GM23338 (cell line): ENCODE results near the gene BRD7. TPM values are rescaled to one million over a fixed set of nuclear protein-coding genes. Genes with fewer than 3 reads are reported as not detected.

Source experiments
- ATAC-seq: fragments of 200-7000 bp; cut with Tn5 transposase; 3 replicates; pipeline ENCODE4 v1.9.1; 2020
- DNase-seq: peaks from one replicate; pipeline ENCODE4 v3.0.0-alpha.2; 2015; ENCODE audit warnings: low spot score
- H2AFZ ChIP-seq: fragments of 200-600 bp; sonication (generic); 2 replicates; pipeline ENCODE4 v1.8.0; 2016; ENCODE audit warnings: antibody characterized with exemption, mild to moderate bottlenecking, moderate library complexity
- H3F3A ChIP-seq: fragments of 200-600 bp; sonication (generic); replicated peaks from 2 replicates; pipeline ENCODE4 v1.8.0; 2017; ENCODE audit warnings: antibody characterized with exemption, mixed run types, low read depth
- H3K27ac ChIP-seq: fragments of 200-600 bp; sonication (generic); 2 replicates; pipeline ENCODE4 v1.6.1; 2016; ENCODE audit warnings: low read depth
- H3K27me3 ChIP-seq: fragments of 200-600 bp; sonication (generic); 2 replicates; pipeline ENCODE4 v1.8.0; 2016; ENCODE audit warnings: mild to moderate bottlenecking, mixed run types, moderate library complexity; ENCODE audit not compliant: insufficient read depth
- H3K36me3 ChIP-seq: fragments of 200-600 bp; sonication (generic); 2 replicates; pipeline ENCODE4 v1.8.0; 2016; ENCODE audit warnings: mild to moderate bottlenecking; ENCODE audit not compliant: insufficient read depth
- H3K4me1 ChIP-seq: fragments of 200-600 bp; sonication (generic); 2 replicates; pipeline ENCODE4 v1.8.0; 2016; ENCODE audit warnings: mild to moderate bottlenecking, moderate library complexity; ENCODE audit not compliant: insufficient read depth
- H3K4me2 ChIP-seq: fragments of 200-600 bp; sonication (generic); 2 replicates; pipeline ENCODE4 v1.7.1; 2017; ENCODE audit warnings: mixed run types
- H3K4me3 ChIP-seq: fragments of 200-600 bp; sonication (generic); 2 replicates; pipeline ENCODE4 v1.6.1; 2016; ENCODE audit warnings: mixed run types
- H3K79me2 ChIP-seq: fragments of 200-600 bp; sonication (generic); replicated peaks from 2 replicates; pipeline ENCODE4 v1.8.0; 2017; ENCODE audit warnings: mild to moderate bottlenecking; ENCODE audit not compliant: insufficient read depth
- H3K9me2 ChIP-seq: fragments of 200-600 bp; sonication (generic); 2 replicates; pipeline ENCODE4 v1.8.0; 2017; ENCODE audit not compliant: insufficient read depth
- H4K20me1 ChIP-seq: fragments of 200-600 bp; sonication (generic); replicated peaks from 2 replicates; pipeline ENCODE4 v1.8.0; 2017; ENCODE audit warnings: mild to moderate bottlenecking; ENCODE audit not compliant: insufficient read depth
- H3K27ac Mint-ChIP-seq: 2 replicates; pipeline ENCODE4 v1.8.0; 2020; ENCODE audit warnings: inconsistent platforms, mild to moderate bottlenecking, moderate library complexity, mixed read lengths
- H3K27me3 Mint-ChIP-seq: 3 replicates; pipeline ENCODE4 v1.8.0; 2022; ENCODE audit warnings: low read depth, mild to moderate bottlenecking, moderate library complexity, mixed read lengths, inconsistent platforms; ENCODE audit not compliant: insufficient read depth, poor library complexity
- H3K36me3 Mint-ChIP-seq: 3 replicates; pipeline ENCODE4 v1.8.0; 2021; ENCODE audit warnings: low read depth, mild to moderate bottlenecking, inconsistent platforms, moderate library complexity, mixed read lengths
- H3K4me1 Mint-ChIP-seq: 3 replicates; pipeline ENCODE4 v1.8.0; 2020; ENCODE audit warnings: mild to moderate bottlenecking, inconsistent platforms, mixed read lengths
- H3K4me3 Mint-ChIP-seq: 3 replicates; pipeline ENCODE4 v1.8.0; 2021; ENCODE audit warnings: moderate library complexity, mild to moderate bottlenecking, inconsistent platforms, mixed read lengths
- H3K9me3 Mint-ChIP-seq: 3 replicates; pipeline ENCODE4 v1.8.0; 2020; ENCODE audit warnings: moderate library complexity, mild to moderate bottlenecking, inconsistent platforms, mixed read lengths
- CREB1 ChIP-seq: fragments of 250-450 bp; sonication (Bioruptor Pico); IDR thresholded peaks from 2 replicates; pipeline ENCODE4 v1.5.0; 2020; ENCODE audit warnings: low read depth, mild to moderate bottlenecking, moderate library complexity
- CTCF ChIP-seq, 2 experiments: fragments of 200-600 bp in 1 of 2; sonication (generic) in 1 of 2; conservative IDR thresholded peaks; 2 replicates each; pipeline versions ENCODE4 v1.5.1 to v1.6.1; 2016 to 2017; ENCODE audit warnings: antibody characterized with exemption in 2 of 2, low read depth in 2 of 2, mild to moderate bottlenecking in 2 of 2, moderate library complexity in 1 of 2
- ETS1 ChIP-seq: IDR thresholded peaks from 2 replicates; pipeline ENCODE4 v1.6.1; 2016; ENCODE audit warnings: antibody characterized with exemption
- JUNB ChIP-seq: IDR thresholded peaks from one replicate; pipeline ENCODE4 v1.6.1; 2016; ENCODE audit warnings: antibody characterized with exemption; ENCODE audit not compliant: unreplicated experiment
- NANOG ChIP-seq: IDR thresholded peaks from 2 replicates; pipeline ENCODE4 v1.6.1; 2016; ENCODE audit warnings: antibody characterized with exemption, borderline replicate concordance
- STAT1 ChIP-seq: IDR thresholded peaks from one replicate; pipeline ENCODE4 v1.6.1; 2016; ENCODE audit warnings: antibody characterized with exemption; ENCODE audit not compliant: unreplicated experiment
- ZNF331 ChIP-seq: fragments of 250-450 bp; sonication (Bioruptor Pico); IDR thresholded peaks from 2 replicates; pipeline ENCODE4 v1.5.0; 2020; ENCODE audit warnings: low read depth, mild to moderate bottlenecking, moderate library complexity
- polyA plus RNA-seq: library from polyadenylated mRNA; unstranded; fragments of >200 nt; fragmentation: Nextera tagmentation; extraction: Ambion mirVana; gene quantifications from 2 replicates; pipeline ENCODE4 v1.2.1, GENCODE V29; 2016
- total RNA-seq: library from RNA; depleted of rRNA; stranded (reverse); fragments of >200 nt; shearing (Covaris generic); gene quantifications from 2 replicates; pipeline ENCODE4 v1.2.3, GENCODE V29; 2014
- TF ChIP-seq, protein P1 (sequence below): IDR thresholded peaks from one replicate; pipeline ENCODE4 v1.6.1; 2018; ENCODE audit warnings: antibody characterized with exemption; ENCODE audit not compliant: unreplicated experiment
- TF ChIP-seq, protein P2 (sequence below): fragments of 250-450 bp; sonication (Bioruptor Pico); IDR thresholded peaks from 2 replicates; pipeline ENCODE4 v1.5.0; 2020; ENCODE audit warnings: mild to moderate bottlenecking, moderate library complexity

The BRD7 gene
- total and polyA plus RNA-seq, 2 experiments from 2014 or later: 93.0 to 149 TPM

- Mint-ChIP-seq H3K4me1 (no peaks in the 10 kb centered on the region), H3K27me3 (peaks cover 19% of the 10 kb centered on the region), H3K27ac (no peak overlapping the region), H3K4me3 (no peak overlapping the region), H3K9me3 (no peaks in the 10 kb centered on the region), H3K36me3 (no peaks in the 10 kb centered on the region; the same call in 2 of the 3 replicates)
- no peak overlapping the region for H2AFZ ChIP-seq
- H3K4me2 ChIP-seq: no peak overlapping the region
- no peaks in the 10 kb centered on the region for H3F3A ChIP-seq
- no peak overlapping the region for H3K27ac ChIP-seq
- no peak for DNase-seq
- H3K9me2 ChIP-seq: no peaks in the 10 kb centered on the region
- no peaks in the 10 kb centered on the region for H3K4me1 ChIP-seq
- no peaks in the 10 kb centered on the region for H3K27me3 ChIP-seq
- no peaks in the 10 kb centered on the region for H4K20me1 ChIP-seq
- TF ChIP-seq ETS1 (no peak), CTCF (conservative IDR thresholded peaks at IDR 0.05; ENCODE audit: low read depth in 2 of 2) (no peak), CREB1 (CRISPR knock-in tag) (no peak), JUNB (no peak), STAT1 (no peak), ZNF331 (CRISPR knock-in tag) (no peak), NANOG (no peak)
- TF ChIP-seq, protein P1, sequence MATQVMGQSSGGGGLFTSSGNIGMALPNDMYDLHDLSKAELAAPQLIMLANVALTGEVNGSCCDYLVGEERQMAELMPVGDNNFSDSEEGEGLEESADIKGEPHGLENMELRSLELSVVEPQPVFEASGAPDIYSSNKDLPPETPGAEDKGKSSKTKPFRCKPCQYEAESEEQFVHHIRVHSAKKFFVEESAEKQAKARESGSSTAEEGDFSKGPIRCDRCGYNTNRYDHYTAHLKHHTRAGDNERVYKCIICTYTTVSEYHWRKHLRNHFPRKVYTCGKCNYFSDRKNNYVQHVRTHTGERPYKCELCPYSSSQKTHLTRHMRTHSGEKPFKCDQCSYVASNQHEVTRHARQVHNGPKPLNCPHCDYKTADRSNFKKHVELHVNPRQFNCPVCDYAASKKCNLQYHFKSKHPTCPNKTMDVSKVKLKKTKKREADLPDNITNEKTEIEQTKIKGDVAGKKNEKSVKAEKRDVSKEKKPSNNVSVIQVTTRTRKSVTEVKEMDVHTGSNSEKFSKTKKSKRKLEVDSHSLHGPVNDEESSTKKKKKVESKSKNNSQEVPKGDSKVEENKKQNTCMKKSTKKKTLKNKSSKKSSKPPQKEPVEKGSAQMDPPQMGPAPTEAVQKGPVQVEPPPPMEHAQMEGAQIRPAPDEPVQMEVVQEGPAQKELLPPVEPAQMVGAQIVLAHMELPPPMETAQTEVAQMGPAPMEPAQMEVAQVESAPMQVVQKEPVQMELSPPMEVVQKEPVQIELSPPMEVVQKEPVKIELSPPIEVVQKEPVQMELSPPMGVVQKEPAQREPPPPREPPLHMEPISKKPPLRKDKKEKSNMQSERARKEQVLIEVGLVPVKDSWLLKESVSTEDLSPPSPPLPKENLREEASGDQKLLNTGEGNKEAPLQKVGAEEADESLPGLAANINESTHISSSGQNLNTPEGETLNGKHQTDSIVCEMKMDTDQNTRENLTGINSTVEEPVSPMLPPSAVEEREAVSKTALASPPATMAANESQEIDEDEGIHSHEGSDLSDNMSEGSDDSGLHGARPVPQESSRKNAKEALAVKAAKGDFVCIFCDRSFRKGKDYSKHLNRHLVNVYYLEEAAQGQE: no peak
- TF ChIP-seq, protein P2, sequence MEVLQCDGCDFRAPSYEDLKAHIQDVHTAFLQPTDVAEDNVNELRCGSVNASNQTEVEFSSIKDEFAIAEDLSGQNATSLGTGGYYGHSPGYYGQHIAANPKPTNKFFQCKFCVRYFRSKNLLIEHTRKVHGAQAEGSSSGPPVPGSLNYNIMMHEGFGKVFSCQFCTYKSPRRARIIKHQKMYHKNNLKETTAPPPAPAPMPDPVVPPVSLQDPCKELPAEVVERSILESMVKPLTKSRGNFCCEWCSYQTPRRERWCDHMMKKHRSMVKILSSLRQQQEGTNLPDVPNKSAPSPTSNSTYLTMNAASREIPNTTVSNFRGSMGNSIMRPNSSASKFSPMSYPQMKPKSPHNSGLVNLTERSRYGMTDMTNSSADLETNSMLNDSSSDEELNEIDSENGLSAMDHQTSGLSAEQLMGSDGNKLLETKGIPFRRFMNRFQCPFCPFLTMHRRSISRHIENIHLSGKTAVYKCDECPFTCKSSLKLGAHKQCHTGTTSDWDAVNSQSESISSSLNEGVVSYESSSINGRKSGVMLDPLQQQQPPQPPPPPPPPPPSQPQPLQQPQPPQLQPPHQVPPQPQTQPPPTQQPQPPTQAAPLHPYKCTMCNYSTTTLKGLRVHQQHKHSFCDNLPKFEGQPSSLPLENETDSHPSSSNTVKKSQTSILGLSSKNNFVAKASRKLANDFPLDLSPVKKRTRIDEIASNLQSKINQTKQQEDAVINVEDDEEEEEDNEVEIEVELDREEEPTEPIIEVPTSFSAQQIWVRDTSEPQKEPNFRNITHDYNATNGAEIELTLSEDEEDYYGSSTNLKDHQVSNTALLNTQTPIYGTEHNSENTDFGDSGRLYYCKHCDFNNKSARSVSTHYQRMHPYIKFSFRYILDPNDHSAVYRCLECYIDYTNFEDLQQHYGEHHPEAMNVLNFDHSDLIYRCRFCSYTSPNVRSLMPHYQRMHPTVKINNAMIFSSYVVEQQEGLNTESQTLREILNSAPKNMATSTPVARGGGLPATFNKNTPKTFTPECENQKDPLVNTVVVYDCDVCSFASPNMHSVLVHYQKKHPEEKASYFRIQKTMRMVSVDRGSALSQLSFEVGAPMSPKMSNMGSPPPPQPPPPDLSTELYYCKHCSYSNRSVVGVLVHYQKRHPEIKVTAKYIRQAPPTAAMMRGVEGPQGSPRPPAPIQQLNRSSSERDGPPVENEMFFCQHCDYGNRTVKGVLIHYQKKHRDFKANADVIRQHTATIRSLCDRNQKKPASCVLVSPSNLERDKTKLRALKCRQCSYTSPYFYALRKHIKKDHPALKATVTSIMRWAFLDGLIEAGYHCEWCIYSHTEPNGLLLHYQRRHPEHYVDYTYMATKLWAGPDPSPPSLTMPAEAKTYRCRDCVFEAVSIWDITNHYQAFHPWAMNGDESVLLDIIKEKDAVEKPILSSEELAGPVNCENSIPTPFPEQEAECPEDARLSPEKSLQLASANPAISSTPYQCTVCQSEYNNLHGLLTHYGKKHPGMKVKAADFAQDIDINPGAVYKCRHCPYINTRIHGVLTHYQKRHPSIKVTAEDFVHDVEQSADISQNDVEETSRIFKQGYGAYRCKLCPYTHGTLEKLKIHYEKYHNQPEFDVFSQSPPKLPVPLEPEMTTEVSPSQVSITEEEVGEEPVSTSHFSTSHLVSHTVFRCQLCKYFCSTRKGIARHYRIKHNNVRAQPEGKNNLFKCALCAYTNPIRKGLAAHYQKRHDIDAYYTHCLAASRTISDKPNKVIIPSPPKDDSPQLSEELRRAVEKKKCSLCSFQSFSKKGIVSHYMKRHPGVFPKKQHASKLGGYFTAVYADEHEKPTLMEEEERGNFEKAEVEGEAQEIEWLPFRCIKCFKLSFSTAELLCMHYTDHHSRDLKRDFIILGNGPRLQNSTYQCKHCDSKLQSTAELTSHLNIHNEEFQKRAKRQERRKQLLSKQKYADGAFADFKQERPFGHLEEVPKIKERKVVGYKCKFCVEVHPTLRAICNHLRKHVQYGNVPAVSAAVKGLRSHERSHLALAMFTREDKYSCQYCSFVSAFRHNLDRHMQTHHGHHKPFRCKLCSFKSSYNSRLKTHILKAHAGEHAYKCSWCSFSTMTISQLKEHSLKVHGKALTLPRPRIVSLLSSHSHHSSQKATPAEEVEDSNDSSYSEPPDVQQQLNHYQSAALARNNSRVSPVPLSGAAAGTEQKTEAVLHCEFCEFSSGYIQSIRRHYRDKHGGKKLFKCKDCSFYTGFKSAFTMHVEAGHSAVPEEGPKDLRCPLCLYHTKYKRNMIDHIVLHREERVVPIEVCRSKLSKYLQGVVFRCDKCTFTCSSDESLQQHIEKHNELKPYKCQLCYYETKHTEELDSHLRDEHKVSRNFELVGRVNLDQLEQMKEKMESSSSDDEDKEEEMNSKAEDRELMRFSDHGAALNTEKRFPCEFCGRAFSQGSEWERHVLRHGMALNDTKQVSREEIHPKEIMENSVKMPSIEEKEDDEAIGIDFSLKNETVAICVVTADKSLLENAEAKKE: no peak
- H3K79me2 ChIP-seq: no peaks in the 10 kb centered on the region
- H3K4me3 ChIP-seq: no peak overlapping the region
- H3K36me3 ChIP-seq: no peaks in the 10 kb centered on the region
- ATAC-seq: no peak
These were observed 60.4 kb downstream of the BRD7 start for GRCh38 chr16:50308237-50308965.
